Left lung (tissue), 10 donors: ENCODE results near the gene ITPK1. TPM values are rescaled to one million over a fixed set of nuclear protein-coding genes. Genes with fewer than 3 reads are reported as not detected.

Experiments used
- ATAC-seq: fragments of 200-7000 bp; cut with Tn5 transposase; one replicate; pipeline ENCODE4 v1.9.1; 2020; ENCODE audit warnings: moderate library complexity
- DNase-seq, 4 donors: peaks; one replicate each; pipeline ENCODE4 v3.0.0-alpha.2; 2013 to 2020
- H3K27ac ChIP-seq, 2 donors: fragments of 200-600 bp; sonication (generic) in 1 of 2; one replicate each; pipeline versions ENCODE4 v1.5.0 to v1.8.0; 2020 to 2021
- H3K27me3 ChIP-seq, 2 donors: fragments of 200-600 bp; sonication (generic) in 1 of 2; one replicate each; pipeline versions ENCODE4 v1.5.0 to v1.8.0; 2020 to 2021
- H3K36me3 ChIP-seq, 2 donors: fragments of 200-600 bp; sonication (generic) in 1 of 2; one replicate each; pipeline versions ENCODE4 v1.5.0 to v1.8.0; 2020 to 2021
- H3K4me1 ChIP-seq, 2 donors: fragments of 200-600 bp; one replicate each; pipeline ENCODE4 v1.8.0; 2021
- H3K4me3 ChIP-seq, 2 donors: fragments of 200-600 bp; sonication (generic) in 1 of 2; one replicate each; pipeline versions ENCODE4 v1.5.0 to v1.8.0; 2020 to 2021; ENCODE audit warnings: mild to moderate bottlenecking in 1 of 2
- H3K9me3 ChIP-seq, 2 donors: fragments of 200-600 bp; sonication (generic) in 1 of 2; one replicate each; pipeline versions ENCODE4 v1.5.0 to v1.8.0; 2020 to 2021
- intact Hi-C, 2 donors: fragments of 100-400 bp; cut with DNase I; formaldehyde crosslinking; loops; one replicate each; pipeline versions ENCODE4 v1.11.2 to v1.14.2; 2022
- polyA plus RNA-seq, 6 donors: library from polyadenylated mRNA; unstranded; fragments of 120-200 nt; gene quantifications; one replicate each; pipeline ENCODE4 v1.2.1, GENCODE V29; 2013; ENCODE audit not compliant: insufficient read length in 6 of 6
- total RNA-seq, 2 donors: library from RNA; stranded (reverse); fragmentation: NEBNext Ultra II Directional; extraction: Animal tissue kit (Norgen Biotek cat#: 25700); gene quantifications; one replicate each; pipeline ENCODE4 v1.2.1, GENCODE V29; 2021
- TF ChIP-seq, protein P1 (sequence below), 2 donors: fragments of 200-600 bp; sonication (generic) in 1 of 2; IDR thresholded peaks; one replicate each; pipeline versions ENCODE4 v1.5.0 to v1.8.0; 2021; ENCODE audit warnings: antibody characterized with exemption in 2 of 2
- donor health status: DM: no; HTN: yes; CAD: no.
- donor health status: DM: no; HTN: no; CAD: no.

Gene ITPK1
- total and polyA plus RNA-seq, 8 donors: 18.1 to 108 (median 20.8) TPM

DNA sequence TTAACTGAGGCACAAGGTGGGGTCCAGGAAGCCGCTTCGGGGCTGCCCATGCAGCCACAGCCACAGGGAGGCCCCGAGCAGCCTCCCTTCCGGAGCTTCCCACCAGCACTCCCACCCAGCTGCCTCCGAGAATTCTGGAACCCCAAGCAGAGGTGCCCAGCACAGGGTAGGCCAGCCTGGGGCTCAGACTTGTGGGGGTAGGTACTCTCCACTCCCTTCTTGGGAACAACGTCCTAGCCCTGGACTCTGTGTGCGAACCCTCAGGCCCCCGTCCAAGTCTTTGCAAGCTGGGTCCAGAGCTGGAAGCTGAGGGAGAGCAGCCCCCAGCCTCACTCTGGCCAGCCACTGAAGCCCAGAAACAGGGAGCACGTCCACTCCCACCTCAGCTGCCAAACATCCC, 16.1 kb downstream of the ITPK1 start:
- no peak overlapping the region for H3K27ac ChIP-seq
- peaks cover 0 to 28% of the 10 kb centered on the region in 2 donors for H3K4me1 ChIP-seq
- intact Hi-C loops: no loop called here
- H3K4me3 ChIP-seq: no peak overlapping the region
- H3K36me3 ChIP-seq: no peaks in the 10 kb centered on the region
- DNase-seq (peak in 1 of 4 donors; percentile 42), ATAC-seq (no peak)
- TF ChIP-seq, protein P1, sequence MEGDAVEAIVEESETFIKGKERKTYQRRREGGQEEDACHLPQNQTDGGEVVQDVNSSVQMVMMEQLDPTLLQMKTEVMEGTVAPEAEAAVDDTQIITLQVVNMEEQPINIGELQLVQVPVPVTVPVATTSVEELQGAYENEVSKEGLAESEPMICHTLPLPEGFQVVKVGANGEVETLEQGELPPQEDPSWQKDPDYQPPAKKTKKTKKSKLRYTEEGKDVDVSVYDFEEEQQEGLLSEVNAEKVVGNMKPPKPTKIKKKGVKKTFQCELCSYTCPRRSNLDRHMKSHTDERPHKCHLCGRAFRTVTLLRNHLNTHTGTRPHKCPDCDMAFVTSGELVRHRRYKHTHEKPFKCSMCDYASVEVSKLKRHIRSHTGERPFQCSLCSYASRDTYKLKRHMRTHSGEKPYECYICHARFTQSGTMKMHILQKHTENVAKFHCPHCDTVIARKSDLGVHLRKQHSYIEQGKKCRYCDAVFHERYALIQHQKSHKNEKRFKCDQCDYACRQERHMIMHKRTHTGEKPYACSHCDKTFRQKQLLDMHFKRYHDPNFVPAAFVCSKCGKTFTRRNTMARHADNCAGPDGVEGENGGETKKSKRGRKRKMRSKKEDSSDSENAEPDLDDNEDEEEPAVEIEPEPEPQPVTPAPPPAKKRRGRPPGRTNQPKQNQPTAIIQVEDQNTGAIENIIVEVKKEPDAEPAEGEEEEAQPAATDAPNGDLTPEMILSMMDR (IDR thresholded peaks at IDR 0.05): no peak
- H3K27me3 ChIP-seq: no peaks in the 10 kb centered on the region
- H3K9me3 ChIP-seq: no peaks in the 10 kb centered on the region

- TF ChIP-seq, protein P1 (IDR thresholded peaks at IDR 0.05): no peak
- Histone ChIP-seq H3K36me3 (no peaks in the 10 kb centered on the region), H3K27ac (no peak overlapping the region), H3K4me3 (no peak overlapping the region), H3K9me3 (no peaks in the 10 kb centered on the region), H3K4me1 (peaks cover 0 to 24% of the 10 kb centered on the region in 2 donors), H3K27me3 (no peaks in the 10 kb centered on the region)
- no peak for ATAC-seq
- intact Hi-C loops: no loop called here
- DNase-seq: peak in 1 of 4 donors; percentile 24
Measured at GRCh38 chr14:93099196-93099595, 16.5 kb downstream of the ITPK1 start.

GRCh38 chr14:93096691-93097322, 18.9 kb downstream of the ITPK1 start:
- H3K36me3 ChIP-seq: no peaks in the 10 kb centered on the region
- no peaks in the 10 kb centered on the region for H3K27me3 ChIP-seq
- H3K4me1 ChIP-seq: peaks cover 0 to 10% of the 10 kb centered on the region in 2 donors
- peak in 1 of 4 donors; percentile 13 for DNase-seq
- TF ChIP-seq, protein P1 (IDR thresholded peaks at IDR 0.05): no peak
- no peak overlapping the region for H3K4me3 ChIP-seq
- ATAC-seq: no peak
- H3K27ac ChIP-seq: no peak overlapping the region
- no peaks in the 10 kb centered on the region for H3K9me3 ChIP-seq
- intact Hi-C loops: no loop called here

DNA sequence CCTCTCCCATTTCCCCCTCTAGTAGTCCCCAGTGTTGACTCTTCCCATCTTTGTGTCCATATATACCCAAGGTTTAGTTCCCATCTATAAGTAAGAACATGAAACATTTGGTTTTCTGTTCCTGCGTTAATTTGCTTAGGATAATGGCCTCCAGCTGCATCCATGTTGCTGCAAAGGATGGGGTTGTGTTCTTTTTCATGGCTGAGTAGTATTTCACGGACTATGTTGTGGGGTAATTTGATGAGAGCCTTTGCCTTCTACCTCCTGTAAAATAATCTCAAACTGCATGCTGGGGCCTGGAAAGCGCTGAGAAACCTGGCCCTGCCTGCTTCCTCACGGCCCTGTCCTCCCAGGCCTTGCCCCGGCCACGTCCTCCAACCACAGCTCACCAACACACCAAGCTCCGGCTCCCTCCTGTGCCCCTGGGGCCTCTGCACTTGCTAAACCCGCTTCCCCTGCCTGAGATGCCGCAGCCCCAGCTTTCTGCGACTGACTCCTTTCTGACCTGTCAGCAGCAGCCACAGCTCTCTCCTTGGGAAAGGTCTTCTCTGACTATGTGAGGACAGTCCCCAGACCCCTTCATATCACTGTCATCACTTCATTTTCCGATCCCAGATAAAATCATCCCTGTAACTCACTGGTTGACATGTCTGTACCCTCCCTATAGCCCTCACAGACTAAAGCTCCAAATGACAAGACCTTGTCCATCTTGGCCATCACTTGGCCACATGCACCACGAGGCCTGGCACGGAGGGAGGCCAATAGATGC, 19.8 kb downstream of the ITPK1 start:
- H3K4me1 ChIP-seq: peaks cover 0 to 10% of the 10 kb centered on the region in 2 donors
- no peak for ATAC-seq
- TF ChIP-seq, protein P1 (IDR thresholded peaks at IDR 0.05): no peak

More for the DNA sequence above, 19.8 kb downstream of the ITPK1 start:
- peak in 1 of 4 donors; percentile 16 for DNase-seq
- Histone ChIP-seq H3K4me3 (no peak overlapping the region), H3K36me3 (no peaks in the 10 kb centered on the region), H3K27ac (no peak overlapping the region), H3K9me3 (no peaks in the 10 kb centered on the region), H3K27me3 (no peaks in the 10 kb centered on the region)
- intact Hi-C loops: no loop called here
